Measurements from ENCODE around the gene ANKMY1.

GRCh38 chr2:240593703-240594451 is 36.1 kb upstream of the ANKMY1 start:
- TF ChIP-seq EZH2 (IDR thresholded peaks at IDR 0.05; ENCODE audit: borderline replicate concordance, low read length) (no peak), CTCF (conservative IDR thresholded peaks at IDR 0.05 in 1 of 2, IDR thresholded peaks at IDR 0.05 in 1 of 2; ENCODE audit: extremely low read depth in 1 of 2, insufficient read depth in 1 of 2, low read depth in 1 of 2, low read length in 2 of 2) (no peak)

Measured in mammary epithelial cell (primary cell).